HFF-Myc (cell line): ENCODE results near the gene NOSTRIN.

Experiments
- DNase-seq: peaks from one replicate; pipeline ENCODE4 v3.0.0-alpha.2; 2011; ENCODE audit warnings: low read depth; ENCODE audit errors: extremely low read depth
- H3K4me3 ChIP-seq: replicated peaks from 2 replicates; pipeline ENCODE4 v1.5.1; 2011; ENCODE audit warnings: low read depth, mild to moderate bottlenecking, control low read depth, low read length
- TF ChIP-seq, protein P1 (sequence below): IDR thresholded peaks from 2 replicates; pipeline ENCODE4 v1.5.1; 2012; ENCODE audit warnings: mild to moderate bottlenecking, low read depth, low read length, control low read depth; ENCODE audit errors: missing control alignments

NOSTRIN gene

DNA sequence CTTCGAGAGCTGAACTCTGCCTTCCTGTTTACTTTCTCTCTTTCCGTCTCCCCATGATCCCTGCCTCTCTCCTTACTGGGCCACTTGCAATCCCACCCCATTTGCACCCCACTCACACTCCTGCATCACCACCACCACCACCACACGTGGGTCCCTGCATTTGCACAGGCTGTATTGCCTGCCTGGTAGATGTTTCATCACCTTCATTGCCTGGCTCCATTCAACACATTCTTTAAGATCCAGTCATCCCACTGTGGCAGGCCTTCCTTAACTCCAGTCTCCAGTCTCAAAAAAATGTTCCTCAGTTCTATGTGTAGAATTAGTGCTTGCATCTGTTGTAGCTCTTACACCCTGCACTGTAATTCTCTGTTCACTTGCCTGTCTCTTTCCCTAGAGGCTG is 13.9 kb downstream of the NOSTRIN start:
- no peak overlapping the region for H3K4me3 ChIP-seq
- TF ChIP-seq, protein P1, sequence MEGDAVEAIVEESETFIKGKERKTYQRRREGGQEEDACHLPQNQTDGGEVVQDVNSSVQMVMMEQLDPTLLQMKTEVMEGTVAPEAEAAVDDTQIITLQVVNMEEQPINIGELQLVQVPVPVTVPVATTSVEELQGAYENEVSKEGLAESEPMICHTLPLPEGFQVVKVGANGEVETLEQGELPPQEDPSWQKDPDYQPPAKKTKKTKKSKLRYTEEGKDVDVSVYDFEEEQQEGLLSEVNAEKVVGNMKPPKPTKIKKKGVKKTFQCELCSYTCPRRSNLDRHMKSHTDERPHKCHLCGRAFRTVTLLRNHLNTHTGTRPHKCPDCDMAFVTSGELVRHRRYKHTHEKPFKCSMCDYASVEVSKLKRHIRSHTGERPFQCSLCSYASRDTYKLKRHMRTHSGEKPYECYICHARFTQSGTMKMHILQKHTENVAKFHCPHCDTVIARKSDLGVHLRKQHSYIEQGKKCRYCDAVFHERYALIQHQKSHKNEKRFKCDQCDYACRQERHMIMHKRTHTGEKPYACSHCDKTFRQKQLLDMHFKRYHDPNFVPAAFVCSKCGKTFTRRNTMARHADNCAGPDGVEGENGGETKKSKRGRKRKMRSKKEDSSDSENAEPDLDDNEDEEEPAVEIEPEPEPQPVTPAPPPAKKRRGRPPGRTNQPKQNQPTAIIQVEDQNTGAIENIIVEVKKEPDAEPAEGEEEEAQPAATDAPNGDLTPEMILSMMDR, result no peak
- DNase-seq, result no peak

DNA sequence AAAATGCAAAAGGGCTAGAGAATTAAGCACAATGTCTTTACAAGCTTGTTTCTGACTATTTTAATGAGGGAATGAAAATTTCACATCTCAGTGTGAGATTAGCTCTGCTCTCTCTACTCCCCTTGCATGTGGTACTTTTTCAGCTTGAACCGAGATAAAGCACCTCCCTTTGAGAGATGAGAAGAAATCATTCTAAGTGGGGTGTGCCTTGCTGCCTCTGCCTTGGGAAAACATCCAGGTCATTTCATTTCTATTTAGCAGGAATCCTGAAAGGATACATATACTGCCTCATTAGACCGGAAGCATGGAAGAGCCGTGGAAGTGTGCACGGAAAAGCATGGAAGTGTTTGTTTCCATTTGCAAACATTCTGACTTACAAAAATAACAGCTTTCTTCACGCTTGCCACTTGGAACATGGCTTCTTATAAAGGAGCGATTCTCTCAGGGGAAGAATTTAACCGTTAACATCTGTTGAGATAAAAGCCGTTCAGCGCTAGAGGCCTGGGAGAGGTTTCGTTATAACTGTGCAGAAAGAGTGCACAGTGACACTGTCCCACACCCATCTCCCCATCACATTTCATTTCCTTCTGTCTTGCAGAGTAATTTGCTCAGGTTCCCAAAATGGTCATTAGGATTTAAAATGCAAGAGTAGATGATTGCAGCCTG is 16.7 kb downstream of the NOSTRIN start:
- H3K4me3 ChIP-seq, result no peak overlapping the region

DNA sequence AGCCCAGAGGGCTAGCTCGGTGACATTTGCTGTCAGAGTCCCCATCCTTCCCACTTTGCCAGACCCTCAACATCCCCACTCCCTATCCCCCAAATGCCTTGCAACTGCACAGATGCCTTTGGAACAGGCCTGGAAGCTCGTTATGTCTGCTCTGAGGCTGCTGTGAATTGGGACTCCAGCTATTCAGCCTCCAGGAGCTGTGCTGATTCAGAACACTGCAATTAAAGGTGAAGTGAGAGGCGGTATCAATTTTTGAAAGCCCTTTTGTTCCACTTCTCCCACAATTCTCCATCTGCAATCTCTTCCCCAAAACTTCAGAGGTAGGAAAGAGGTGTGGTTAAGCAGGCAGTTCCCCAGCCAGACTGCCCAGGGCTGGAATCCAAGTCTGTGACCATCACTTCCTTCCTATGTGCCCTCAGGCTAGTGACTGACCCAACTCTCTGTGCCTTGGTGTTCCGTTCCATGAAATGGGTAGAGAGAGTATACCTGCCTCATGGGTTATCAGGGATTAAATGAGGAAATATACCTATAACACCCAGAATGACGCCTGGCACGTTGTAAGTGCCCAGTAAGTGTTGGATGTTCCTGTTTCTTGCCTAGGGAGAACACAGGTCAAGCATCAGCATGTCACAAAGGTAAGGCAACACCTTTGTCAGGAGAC is 17.5 kb downstream of the NOSTRIN start:
- TF ChIP-seq, protein P1, result no peak
- no peak overlapping the region for H3K4me3 ChIP-seq
- DNase-seq, result no peak

More for the DNA sequence above, 16.7 kb downstream of the NOSTRIN start:
- no peak for DNase-seq
- TF ChIP-seq, protein P1, result no peak

DNA sequence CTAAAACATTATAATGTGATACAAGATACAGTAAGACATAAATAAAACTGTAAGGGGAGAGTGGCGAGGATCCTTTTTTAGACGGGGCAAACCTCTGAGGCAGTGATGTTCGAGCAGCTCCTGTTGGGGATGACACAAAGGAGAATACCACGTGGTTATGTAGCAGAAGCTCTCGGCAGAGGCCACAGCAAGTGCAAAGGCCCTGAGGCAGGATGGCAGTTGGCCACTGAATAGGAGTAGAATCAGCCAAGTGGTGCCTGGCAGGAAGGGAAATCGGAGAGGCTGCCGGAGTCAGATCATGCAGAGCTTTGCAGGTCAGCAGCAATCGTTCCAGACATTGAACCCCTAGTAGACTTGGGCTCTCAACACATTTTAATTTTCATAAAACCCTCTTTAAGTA is 19.1 kb downstream of the NOSTRIN start:
- TF ChIP-seq, protein P1, result no peak
- no peak overlapping the region for H3K4me3 ChIP-seq
- no peak for DNase-seq

DNA sequence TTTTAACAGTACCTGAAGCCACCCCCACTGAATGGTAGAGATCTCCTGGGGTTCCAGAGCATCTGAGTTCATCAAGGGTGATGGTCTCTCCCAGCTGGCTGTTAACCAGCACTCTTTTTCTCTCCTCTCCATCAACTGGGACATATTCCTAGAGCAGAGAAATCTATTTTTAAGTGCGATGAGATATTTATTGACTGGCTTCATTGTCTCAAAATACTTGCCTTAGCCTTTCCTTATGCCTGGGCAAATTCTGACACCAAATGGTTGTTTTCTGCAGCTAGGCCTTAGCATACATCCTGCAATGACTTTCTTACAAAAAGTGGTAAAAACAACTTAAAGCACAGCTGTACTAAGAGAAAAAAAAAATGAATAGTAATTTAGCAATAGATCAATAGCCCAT is 19.6 kb downstream of the NOSTRIN start:
- TF ChIP-seq, protein P1, result no peak
- no peak for DNase-seq

DNA sequence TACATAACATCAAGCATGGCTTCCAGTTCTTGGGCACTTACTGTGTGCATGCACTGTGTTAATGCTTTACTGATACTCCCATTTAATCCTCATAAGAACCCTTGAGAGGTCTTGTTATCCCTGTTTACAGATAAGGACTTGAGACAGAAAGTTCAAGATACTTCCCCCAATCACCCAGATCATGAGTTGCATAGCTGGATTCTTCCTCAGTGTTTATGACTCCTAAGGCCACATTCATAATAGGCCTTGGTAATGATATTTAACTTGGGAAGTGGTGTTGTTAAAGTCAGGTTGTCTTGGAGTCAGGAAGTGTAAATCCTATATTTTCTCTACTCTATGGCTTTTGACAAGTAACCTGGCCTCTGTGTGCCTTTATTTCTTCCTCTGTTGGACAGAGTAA is 22.7 kb downstream of the NOSTRIN start:
- no peak overlapping the region for H3K4me3 ChIP-seq
- TF ChIP-seq, protein P1, result no peak
- DNase-seq, result no peak

More for the DNA sequence above, 19.6 kb downstream of the NOSTRIN start:
- no peak overlapping the region for H3K4me3 ChIP-seq

DNA sequence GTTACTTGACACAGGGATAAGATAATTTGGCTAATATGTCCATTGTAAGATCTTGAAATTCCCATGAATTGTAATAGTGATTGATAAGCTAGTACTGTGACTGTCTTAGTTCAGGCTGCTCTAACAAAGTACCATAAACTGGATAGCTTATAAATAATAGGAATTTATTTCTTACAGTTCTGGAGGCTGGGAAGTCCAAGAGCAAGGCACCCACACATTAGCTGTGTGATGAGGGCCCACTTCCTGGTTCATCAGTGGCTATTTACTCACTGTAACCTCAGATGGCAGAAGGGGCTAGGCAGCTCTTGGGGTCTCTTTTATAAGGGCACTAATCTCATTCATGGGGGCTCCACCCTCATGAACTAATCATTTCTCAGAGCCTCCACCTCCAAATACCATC is 28.5 kb downstream of the NOSTRIN start:
- TF ChIP-seq, protein P1, result no peak
- H3K4me3 ChIP-seq, result no peak overlapping the region
- no peak for DNase-seq
